GM10266 (cell line): ENCODE measurements around the gene PCDHA4.
"Not testable (repeated sequence)": the region's sequence is repeated elsewhere in the genome, so short reads cannot be mapped to it uniquely, and the experiment has no call there.

Experiments
- DNase-seq: peaks from one replicate; pipeline ENCODE4 v3.0.0; 2012; ENCODE audit errors: extremely low spot score
- TF ChIP-seq, protein P1 (sequence below): IDR thresholded peaks from 2 replicates; pipeline ENCODE4 v1.5.1; 2012; ENCODE audit warnings: mild to moderate bottlenecking, low read depth; ENCODE audit not compliant: control insufficient read depth, insufficient read depth; ENCODE audit errors: missing control alignments

The PCDHA4 gene

GRCh38 chr5:140802781-140803271 is 4.0 kb upstream of the PCDHA4 start:
- TF ChIP-seq, protein P1, sequence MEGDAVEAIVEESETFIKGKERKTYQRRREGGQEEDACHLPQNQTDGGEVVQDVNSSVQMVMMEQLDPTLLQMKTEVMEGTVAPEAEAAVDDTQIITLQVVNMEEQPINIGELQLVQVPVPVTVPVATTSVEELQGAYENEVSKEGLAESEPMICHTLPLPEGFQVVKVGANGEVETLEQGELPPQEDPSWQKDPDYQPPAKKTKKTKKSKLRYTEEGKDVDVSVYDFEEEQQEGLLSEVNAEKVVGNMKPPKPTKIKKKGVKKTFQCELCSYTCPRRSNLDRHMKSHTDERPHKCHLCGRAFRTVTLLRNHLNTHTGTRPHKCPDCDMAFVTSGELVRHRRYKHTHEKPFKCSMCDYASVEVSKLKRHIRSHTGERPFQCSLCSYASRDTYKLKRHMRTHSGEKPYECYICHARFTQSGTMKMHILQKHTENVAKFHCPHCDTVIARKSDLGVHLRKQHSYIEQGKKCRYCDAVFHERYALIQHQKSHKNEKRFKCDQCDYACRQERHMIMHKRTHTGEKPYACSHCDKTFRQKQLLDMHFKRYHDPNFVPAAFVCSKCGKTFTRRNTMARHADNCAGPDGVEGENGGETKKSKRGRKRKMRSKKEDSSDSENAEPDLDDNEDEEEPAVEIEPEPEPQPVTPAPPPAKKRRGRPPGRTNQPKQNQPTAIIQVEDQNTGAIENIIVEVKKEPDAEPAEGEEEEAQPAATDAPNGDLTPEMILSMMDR: no peak
- no peak for DNase-seq

DNA sequence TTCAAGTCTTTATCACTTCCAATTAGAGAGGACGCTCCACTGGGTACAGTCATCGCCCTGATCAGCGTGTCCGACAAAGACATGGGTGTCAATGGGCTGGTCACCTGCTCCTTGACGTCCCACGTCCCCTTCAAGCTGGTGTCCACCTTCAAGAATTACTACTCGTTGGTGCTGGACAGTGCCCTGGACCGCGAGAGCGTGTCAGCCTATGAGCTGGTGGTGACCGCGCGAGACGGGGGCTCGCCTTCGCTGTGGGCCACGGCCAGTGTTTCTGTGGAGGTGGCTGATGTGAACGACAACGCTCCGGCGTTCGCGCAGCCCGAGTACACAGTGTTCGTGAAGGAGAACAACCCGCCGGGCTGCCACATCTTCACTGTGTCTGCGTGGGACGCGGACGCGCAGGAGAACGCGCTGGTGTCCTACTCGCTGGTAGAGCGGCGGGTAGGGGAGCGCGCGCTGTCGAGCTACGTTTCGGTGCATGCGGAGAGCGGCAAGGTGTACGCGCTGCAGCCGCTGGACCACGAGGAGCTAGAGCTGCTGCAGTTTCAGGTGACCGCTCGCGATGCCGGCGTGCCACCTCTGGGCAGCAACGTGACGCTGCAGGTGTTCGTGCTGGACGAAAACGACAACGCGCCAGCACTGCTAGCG is 1.5 kb downstream of the PCDHA4 start:
- DNase-seq: not testable (repeated sequence)

DNA sequence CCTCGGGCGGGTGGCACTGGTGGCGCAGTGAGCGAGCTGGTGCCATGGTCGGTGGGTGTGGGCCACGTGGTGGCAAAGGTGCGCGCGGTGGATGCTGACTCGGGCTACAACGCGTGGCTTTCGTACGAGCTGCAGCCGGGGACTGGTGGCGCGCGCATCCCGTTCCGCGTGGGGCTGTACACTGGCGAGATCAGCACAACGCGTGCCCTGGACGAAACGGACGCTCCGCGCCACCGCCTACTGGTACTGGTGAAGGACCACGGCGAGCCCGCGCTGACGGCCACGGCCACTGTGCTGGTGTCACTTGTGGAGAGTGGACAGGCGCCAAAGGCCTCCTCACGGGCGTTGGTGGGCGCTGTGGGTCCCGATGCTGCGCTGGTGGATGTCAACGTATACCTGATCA is 2.0 kb downstream of the PCDHA4 start:
- TF ChIP-seq, protein P1: no peak
- DNase-seq: no peak

DNA sequence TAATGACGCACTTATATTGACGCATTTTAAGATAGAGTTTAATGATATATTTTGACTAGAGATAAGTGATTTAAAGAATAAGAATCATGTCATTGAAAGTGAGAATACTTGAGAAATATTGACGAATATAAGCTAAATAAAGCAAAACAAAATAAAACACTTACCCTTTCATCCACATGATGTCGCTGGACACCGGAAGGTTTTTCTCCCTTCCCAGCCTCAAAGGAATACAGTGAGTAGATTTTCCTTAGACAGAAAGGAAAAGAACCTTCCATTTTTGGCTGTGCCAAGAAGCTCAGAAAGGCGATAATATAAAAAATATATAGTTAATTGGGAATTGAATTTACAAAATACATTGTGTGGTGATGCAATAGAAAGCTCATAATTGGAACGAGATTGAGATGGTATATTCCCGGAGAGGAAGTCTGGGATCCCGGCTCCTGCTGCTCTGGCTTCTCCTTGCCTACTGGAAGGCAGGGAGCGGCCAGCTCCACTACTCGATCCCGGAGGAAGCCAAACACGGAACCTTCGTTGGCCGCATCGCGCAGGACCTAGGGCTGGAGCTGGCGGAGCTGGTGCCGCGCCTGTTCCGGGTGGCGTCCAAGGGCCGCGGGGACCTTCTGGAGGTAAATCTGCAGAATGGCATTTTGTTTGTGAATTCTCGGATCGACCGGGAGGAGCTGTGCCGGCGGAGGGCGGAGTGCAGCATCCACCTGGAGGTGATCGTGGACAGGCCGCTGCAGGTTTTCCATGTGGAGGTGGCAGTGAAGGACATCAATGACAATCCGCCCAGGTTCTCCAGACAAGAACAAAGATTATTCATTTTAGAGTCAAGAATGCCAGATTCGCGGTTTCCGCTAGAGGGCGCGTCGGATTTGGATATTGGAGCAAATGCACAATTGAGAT is 14.8 kb downstream of the PCDHA4 start, which contains the start of gene PCDHA5:
Gene PCDHA5, plus strand, starts transcription at position 239 of the 906 bp plus-strand sequence.
- TF ChIP-seq, protein P1: peak; percentile 10
- DNase-seq: no peak

DNA sequence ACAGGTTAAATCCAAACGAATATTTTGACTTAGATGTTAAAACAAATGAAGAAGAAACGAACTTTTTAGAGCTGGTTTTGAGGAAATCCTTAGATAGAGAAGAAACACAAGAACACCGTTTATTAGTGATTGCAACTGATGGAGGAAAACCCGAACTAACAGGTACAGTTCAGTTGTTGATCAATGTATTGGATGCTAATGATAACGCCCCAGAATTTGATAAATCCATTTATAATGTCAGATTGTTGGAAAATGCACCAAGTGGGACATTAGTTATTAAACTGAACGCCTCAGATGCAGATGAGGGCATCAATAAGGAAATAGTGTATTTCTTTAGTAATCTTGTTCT is 15.4 kb downstream of the PCDHA4 start:
- TF ChIP-seq, protein P1: no peak
- DNase-seq: no peak

GRCh38 chr5:140822969-140823368 is 16.1 kb downstream of the PCDHA4 start:
- DNase-seq: not testable (repeated sequence)

DNA sequence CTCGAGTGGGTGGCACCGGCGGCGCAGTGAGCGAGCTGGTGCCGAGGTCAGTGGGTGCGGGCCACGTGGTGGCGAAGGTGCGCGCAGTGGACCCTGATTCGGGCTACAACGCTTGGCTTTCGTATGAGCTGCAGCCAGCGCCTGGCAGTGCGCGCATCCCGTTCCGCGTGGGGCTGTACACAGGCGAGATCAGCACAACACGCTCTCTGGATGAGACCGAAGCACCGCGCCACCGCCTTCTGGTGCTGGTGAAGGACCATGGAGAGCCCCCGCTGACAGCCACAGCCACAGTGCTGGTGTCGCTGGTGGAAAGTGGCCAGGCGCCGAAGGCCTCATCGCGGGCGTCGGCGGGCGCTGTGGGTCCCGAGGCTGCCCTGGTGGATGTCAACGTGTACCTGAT is 16.6 kb downstream of the PCDHA4 start:
- no peak for DNase-seq
- TF ChIP-seq, protein P1: no peak

- DNase-seq: no peak
- TF ChIP-seq, protein P1: no peak
These were observed 21.0 kb downstream of the PCDHA4 start, which contains the start of gene PCDHA6 for GRCh38 chr5:140827704-140828361. TSS of gene PCDHA6 (plus strand) at chr5:140827960. CDS start at chr5:140828092, 132 bp downstream.
